ENCODE results near the gene STK31. TPM values are rescaled to one million over a fixed set of nuclear protein-coding genes. Genes with fewer than 3 reads are reported as not detected.

Gene STK31
- total RNA-seq, 1 donor from 2014 or later, result 2.2 TPM

GRCh38 chr7:23687011-23687410 is 23.0 kb upstream of the STK31 start:
- no peak overlapping the region for H3K4me3 ChIP-seq
- TF ChIP-seq, protein P1, sequence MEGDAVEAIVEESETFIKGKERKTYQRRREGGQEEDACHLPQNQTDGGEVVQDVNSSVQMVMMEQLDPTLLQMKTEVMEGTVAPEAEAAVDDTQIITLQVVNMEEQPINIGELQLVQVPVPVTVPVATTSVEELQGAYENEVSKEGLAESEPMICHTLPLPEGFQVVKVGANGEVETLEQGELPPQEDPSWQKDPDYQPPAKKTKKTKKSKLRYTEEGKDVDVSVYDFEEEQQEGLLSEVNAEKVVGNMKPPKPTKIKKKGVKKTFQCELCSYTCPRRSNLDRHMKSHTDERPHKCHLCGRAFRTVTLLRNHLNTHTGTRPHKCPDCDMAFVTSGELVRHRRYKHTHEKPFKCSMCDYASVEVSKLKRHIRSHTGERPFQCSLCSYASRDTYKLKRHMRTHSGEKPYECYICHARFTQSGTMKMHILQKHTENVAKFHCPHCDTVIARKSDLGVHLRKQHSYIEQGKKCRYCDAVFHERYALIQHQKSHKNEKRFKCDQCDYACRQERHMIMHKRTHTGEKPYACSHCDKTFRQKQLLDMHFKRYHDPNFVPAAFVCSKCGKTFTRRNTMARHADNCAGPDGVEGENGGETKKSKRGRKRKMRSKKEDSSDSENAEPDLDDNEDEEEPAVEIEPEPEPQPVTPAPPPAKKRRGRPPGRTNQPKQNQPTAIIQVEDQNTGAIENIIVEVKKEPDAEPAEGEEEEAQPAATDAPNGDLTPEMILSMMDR (IDR thresholded peaks at IDR 0.05), result no peak
- no peak for TF ChIP-seq POLR2A (IDR thresholded peaks at IDR 0.05)
- no peak for TF ChIP-seq POLR2AphosphoS5 (IDR thresholded peaks at IDR 0.05; ENCODE audit: insufficient read depth in 1 of 2, low read depth in 1 of 2)
- H3K9me3 ChIP-seq, result no peaks in the 10 kb centered on the region
- H3K36me3 ChIP-seq, result no peaks in the 10 kb centered on the region
- H3K27me3 ChIP-seq, result no peaks in the 10 kb centered on the region
- intact Hi-C loops (cut with DNase I), result no loop called here
- no peak for DNase-seq (ENCODE audit: extremely low spot score in 2 of 2)
- no peaks in the 10 kb centered on the region for H3K4me1 ChIP-seq
- no peak overlapping the region for H3K27ac ChIP-seq

GRCh38 chr7:23689165-23689564 is 20.9 kb upstream of the STK31 start:
- intact Hi-C loops (cut with DNase I), result no loop called here
- no peak overlapping the region for H3K27ac ChIP-seq
- peaks cover 0 to 6% of the 10 kb centered on the region in 2 donors for H3K36me3 ChIP-seq
- DNase-seq (ENCODE audit: extremely low spot score in 2 of 2), result no peak
- H3K4me3 ChIP-seq, result no peak overlapping the region
- H3K9me3 ChIP-seq, result no peaks in the 10 kb centered on the region
- TF ChIP-seq, protein P1 (IDR thresholded peaks at IDR 0.05), result no peak
- no peak for TF ChIP-seq POLR2AphosphoS5 (IDR thresholded peaks at IDR 0.05; ENCODE audit: insufficient read depth in 1 of 2, low read depth in 1 of 2)
- no peak for TF ChIP-seq POLR2A (IDR thresholded peaks at IDR 0.05)
- no peaks in the 10 kb centered on the region for H3K27me3 ChIP-seq
- H3K4me1 ChIP-seq, result no peaks in the 10 kb centered on the region

DNA sequence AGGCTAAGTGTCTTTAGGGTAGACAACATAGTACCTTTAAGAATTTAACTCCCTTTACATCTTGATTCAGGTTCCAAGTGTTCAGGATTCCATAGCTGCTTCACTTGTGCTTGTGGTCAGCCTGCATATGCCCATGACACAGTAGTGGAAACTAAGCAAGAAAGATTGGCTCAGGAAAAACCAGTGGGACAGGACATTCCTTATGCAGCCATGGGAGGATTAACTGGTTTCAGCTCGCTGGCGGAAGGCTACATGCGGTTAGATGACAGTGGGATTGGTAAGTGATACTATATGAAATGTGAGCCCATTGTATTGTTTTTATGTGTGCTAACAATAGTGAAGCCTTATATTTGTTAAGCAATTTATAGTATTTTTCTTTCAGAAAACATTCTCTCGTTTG is 18.7 kb upstream of the STK31 start:
- Histone ChIP-seq H3K27ac (no peak overlapping the region), H3K9me3 (no peaks in the 10 kb centered on the region), H3K4me3 (no peak overlapping the region), H3K36me3 (peaks cover 0 to 6% of the 10 kb centered on the region in 2 donors), H3K27me3 (no peaks in the 10 kb centered on the region), H3K4me1 (no peaks in the 10 kb centered on the region)
- intact Hi-C loops (cut with DNase I), result no loop called here
- TF ChIP-seq POLR2AphosphoS5 (IDR thresholded peaks at IDR 0.05; ENCODE audit: insufficient read depth in 1 of 2, low read depth in 1 of 2) (no peak), POLR2A (IDR thresholded peaks at IDR 0.05) (no peak)
- TF ChIP-seq, protein P1 (IDR thresholded peaks at IDR 0.05), result no peak
- no peak for DNase-seq (ENCODE audit: extremely low spot score in 2 of 2)

GRCh38 chr7:23693224-23693623 is 16.8 kb upstream of the STK31 start:
- Histone ChIP-seq H3K27me3 (no peaks in the 10 kb centered on the region), H3K9me3 (no peaks in the 10 kb centered on the region), H3K27ac (no peak overlapping the region), H3K36me3 (peaks cover 0 to 6% of the 10 kb centered on the region in 2 donors), H3K4me3 (no peak overlapping the region), H3K4me1 (no peaks in the 10 kb centered on the region)
- intact Hi-C loops (cut with DNase I), result no loop called here
- TF ChIP-seq, protein P1 (IDR thresholded peaks at IDR 0.05), result no peak
- no peak for TF ChIP-seq POLR2A (IDR thresholded peaks at IDR 0.05)
- no peak for TF ChIP-seq POLR2AphosphoS5 (IDR thresholded peaks at IDR 0.05; ENCODE audit: insufficient read depth in 1 of 2, low read depth in 1 of 2)
- DNase-seq (ENCODE audit: extremely low spot score in 2 of 2), result no peak

DNA sequence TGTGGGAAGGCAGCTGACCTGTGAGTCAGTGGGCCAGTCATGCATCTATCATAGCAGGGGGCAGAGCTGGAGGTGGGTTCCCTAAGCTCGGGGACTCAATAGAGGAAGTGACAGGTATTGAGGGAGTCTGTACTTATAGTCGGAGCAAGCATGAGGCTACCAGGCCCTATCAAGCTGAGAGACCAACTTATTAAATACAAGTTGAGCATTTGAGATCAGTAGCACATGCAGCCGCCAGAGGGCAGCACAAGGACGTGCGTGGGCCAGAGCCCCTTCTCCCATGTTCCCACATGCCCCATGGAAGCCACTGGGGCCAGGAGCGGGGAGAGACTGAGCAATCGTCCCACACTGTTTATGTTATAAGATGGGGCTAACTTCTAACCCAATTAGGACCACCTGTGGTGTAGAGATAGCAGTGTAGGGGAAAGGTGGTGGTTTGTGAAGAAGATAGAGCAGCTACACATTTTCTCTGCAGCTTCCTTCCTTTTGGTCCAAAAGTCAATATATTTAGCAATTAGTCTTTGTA is 13.0 kb upstream of the STK31 start:
- no peaks in the 10 kb centered on the region for H3K9me3 ChIP-seq
- no peaks in the 10 kb centered on the region for H3K4me1 ChIP-seq
- H3K27me3 ChIP-seq, result no peaks in the 10 kb centered on the region
- H3K4me3 ChIP-seq, result no peak overlapping the region
- TF ChIP-seq, protein P1 (IDR thresholded peaks at IDR 0.05), result peak in 1 of 3 experiments; percentile 12
- TF ChIP-seq POLR2AphosphoS5 (IDR thresholded peaks at IDR 0.05; ENCODE audit: insufficient read depth in 1 of 2, low read depth in 1 of 2), result no peak
- intact Hi-C loops (cut with DNase I), result no loop called here
- DNase-seq (ENCODE audit: extremely low spot score in 2 of 2), result no peak
- peaks cover 0 to 6% of the 10 kb centered on the region in 2 donors for H3K36me3 ChIP-seq
- no peak overlapping the region for H3K27ac ChIP-seq
